WERI-Rb-1 (cell line): ENCODE results near the gene PFDN2.

Experiments
- DNase-seq: peaks from one replicate; pipeline ENCODE4 v3.0.0-alpha.2; 2020
- H3K27ac ChIP-seq: fragments of 250-450 bp; sonication (Bioruptor Pico); 2 replicates; pipeline ENCODE4 v1.5.1; 2020; ENCODE audit warnings: mild to moderate bottlenecking, moderate library complexity
- H3K27me3 ChIP-seq: fragments of 250-450 bp; sonication (Bioruptor Pico); 2 replicates; pipeline ENCODE4 v1.5.1; 2021; ENCODE audit warnings: mild to moderate bottlenecking, low read depth, moderate library complexity; ENCODE audit not compliant: insufficient read depth, severe bottlenecking
- H3K36me3 ChIP-seq: fragments of 250-450 bp; sonication (Bioruptor Pico); 2 replicates; pipeline ENCODE4 v1.5.1; 2020; ENCODE audit warnings: mild to moderate bottlenecking, moderate library complexity
- H3K4me3 ChIP-seq: 2 replicates; pipeline ENCODE4 v1.5.1; 2011; ENCODE audit warnings: low read depth, mild to moderate bottlenecking, control low read depth, low read length
- H3K9me3 ChIP-seq: fragments of 250-450 bp; sonication (Bioruptor Pico); 2 replicates; pipeline ENCODE4 v1.5.1; 2021; ENCODE audit warnings: mild to moderate bottlenecking, moderate library complexity; ENCODE audit not compliant: severe bottlenecking
- CTCF ChIP-seq: IDR thresholded peaks from 2 replicates; pipeline ENCODE4 v1.5.1; 2011; ENCODE audit warnings: low read depth, mild to moderate bottlenecking, control low read depth, inconsistent platforms, low read length

Gene PFDN2

GRCh38 chr1:161089251-161089924 is 28.4 kb downstream of the PFDN2 start, which contains the start of gene NECTIN4:
NECTIN4 (minus strand) TSS chr1:161089558; CDS start chr1:161089296, 262 bp downstream.
- Histone ChIP-seq H3K27ac (no peak within 1 kb of the TSS), H3K9me3 (no peaks in the 10 kb centered on the region), H3K27me3 (no peaks in the 10 kb centered on the region), H3K4me3 (no peak within 1 kb of the TSS), H3K36me3 (no peaks in the 10 kb centered on the region)
- no peak for TF ChIP-seq CTCF
- DNase-seq: no peak

GRCh38 chr1:161088587-161089110 is 29.2 kb downstream of the PFDN2 start:
- DNase-seq: no peak
- H3K9me3 ChIP-seq: no peaks in the 10 kb centered on the region
- no peak for TF ChIP-seq CTCF
- no peak overlapping the region for H3K27ac ChIP-seq
- no peaks in the 10 kb centered on the region for H3K27me3 ChIP-seq
- H3K36me3 ChIP-seq: no peaks in the 10 kb centered on the region
- no peak overlapping the region for H3K4me3 ChIP-seq

GRCh38 chr1:161086457-161086856 is 31.4 kb downstream of the PFDN2 start:
- no peak for TF ChIP-seq CTCF
- no peaks in the 10 kb centered on the region for H3K36me3 ChIP-seq
- no peak overlapping the region for H3K4me3 ChIP-seq
- no peak overlapping the region for H3K27ac ChIP-seq
- no peaks in the 10 kb centered on the region for H3K27me3 ChIP-seq
- H3K9me3 ChIP-seq: no peaks in the 10 kb centered on the region
- DNase-seq: no peak

GRCh38 chr1:161085165-161085564 is 32.7 kb downstream of the PFDN2 start:
- TF ChIP-seq CTCF: no peak
- no peak overlapping the region for H3K4me3 ChIP-seq
- H3K27ac ChIP-seq: peak overlapping the region; percentile 56
- no peaks in the 10 kb centered on the region for H3K9me3 ChIP-seq
- no peaks in the 10 kb centered on the region for H3K27me3 ChIP-seq
- no peaks in the 10 kb centered on the region for H3K36me3 ChIP-seq
- DNase-seq: peak; percentile 78

- TF ChIP-seq CTCF: no peak
- Histone ChIP-seq H3K27ac (peak overlapping the region; percentile 56), H3K36me3 (no peaks in the 10 kb centered on the region), H3K4me3 (no peak overlapping the region), H3K27me3 (no peaks in the 10 kb centered on the region), H3K9me3 (no peaks in the 10 kb centered on the region)
- no peak for DNase-seq
Measured at GRCh38 chr1:161084597-161084988, 33.2 kb downstream of the PFDN2 start.
